Cardiac muscle cell (in vitro differentiated cells and primary cell): ENCODE measurements around the gene POGZ. TPM values are rescaled to one million over a fixed set of nuclear protein-coding genes. Genes with fewer than 3 reads are reported as not detected.
"Not testable (repeated sequence)": the region's sequence is repeated elsewhere in the genome, so short reads cannot be mapped to it uniquely, and the experiment has no call there.

Experiments
- DNase-seq, 2 donors: peaks; one replicate each; pipeline versions ENCODE4 v3.0.0 to v3.0.0-alpha.2; 2010 to 2017; ENCODE audit warnings: low read depth in 1 of 2, low spot score in 1 of 2
- H3K27ac ChIP-seq: fragments of 200-600 bp; sonication (generic); 2 replicates; pipeline ENCODE4 v1.5.1; 2016
- H3K27me3 ChIP-seq: fragments of 200-600 bp; sonication (generic); 2 replicates; pipeline ENCODE4 v1.6.0; 2016; ENCODE audit warnings: control low read depth
- H3K36me3 ChIP-seq: fragments of 200-600 bp; sonication (generic); 2 replicates; pipeline ENCODE4 v1.5.1; 2016; ENCODE audit warnings: control low read depth
- H3K4me1 ChIP-seq: fragments of 200-600 bp; sonication (generic); 2 replicates; pipeline ENCODE4 v1.8.1; 2017; ENCODE audit warnings: low read depth, mild to moderate bottlenecking, mixed run types
- H3K4me3 ChIP-seq: fragments of 200-600 bp; sonication (generic); 2 replicates; pipeline ENCODE4 v1.5.1; 2016; ENCODE audit warnings: mild to moderate bottlenecking
- H3K9me3 ChIP-seq: fragments of 200-600 bp; sonication (generic); 2 replicates; pipeline ENCODE4 v1.5.1; 2017; ENCODE audit warnings: low read depth, mild to moderate bottlenecking, control low read depth
- polyA plus RNA-seq: library from polyadenylated mRNA; unstranded; fragments of >200 nt; fragmentation: Nextera tagmentation; extraction: Ambion mirVana; gene quantifications from 2 replicates; pipeline ENCODE4 v1.2.1, GENCODE V29; 2016
- total RNA-seq: library from RNA; depleted of rRNA; stranded (reverse); fragments of >200 nt; gene quantifications from 2 replicates; pipeline ENCODE4 v1.2.3, GENCODE V29; 2016
- TF ChIP-seq, protein P1 (sequence below): IDR thresholded peaks from 2 replicates; pipeline ENCODE4 v1.5.1; 2012; ENCODE audit warnings: low read depth, mild to moderate bottlenecking, low read length

Gene POGZ
- total and polyA plus RNA-seq, 2 experiments from 2014 or later: 30.8 to 48.6 TPM

DNA sequence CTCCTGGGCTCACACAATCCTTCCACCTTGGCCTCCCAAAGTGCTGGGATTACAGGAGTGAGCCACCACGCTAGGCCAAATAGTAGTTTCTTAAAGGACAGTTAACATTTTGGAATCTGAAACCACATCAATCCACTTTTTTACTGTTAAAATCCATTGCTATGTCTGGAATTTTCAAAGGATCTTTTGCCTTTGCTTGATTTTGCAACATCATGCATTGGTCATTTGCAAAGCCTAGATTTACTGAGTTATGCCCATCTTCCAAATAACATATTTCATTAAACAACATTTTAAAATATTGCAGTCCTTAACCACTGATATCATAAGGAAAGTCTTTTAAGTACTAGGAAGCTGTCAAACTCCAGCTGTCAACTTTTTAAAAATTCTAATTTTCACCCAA, 3.3 kb downstream of the POGZ start:
- no peak for DNase-seq
- H3K9me3 ChIP-seq: no peaks in the 10 kb centered on the region

DNA sequence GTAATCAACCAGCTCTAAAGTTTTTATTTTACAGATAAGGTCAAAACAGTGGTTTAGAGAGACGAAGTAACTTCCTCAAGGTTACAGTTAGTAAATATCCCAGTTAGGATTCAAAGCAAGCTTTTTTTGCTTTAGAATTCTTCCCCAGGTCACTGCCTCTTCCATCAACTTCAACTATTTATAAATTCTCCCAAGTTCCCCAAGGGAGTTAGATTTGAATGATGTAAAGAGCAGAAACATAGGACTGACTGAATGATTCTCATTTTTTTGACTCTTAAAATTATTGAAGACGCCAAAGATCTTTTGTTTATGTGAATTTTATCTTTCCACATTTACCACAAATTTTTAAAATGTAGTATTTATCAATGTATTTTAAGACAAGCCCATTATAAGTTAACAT, 4.1 kb downstream of the POGZ start:
- H3K27me3 ChIP-seq: no peaks in the 10 kb centered on the region
- H3K36me3 ChIP-seq: no peaks in the 10 kb centered on the region
- no peak overlapping the region for H3K4me3 ChIP-seq
- TF ChIP-seq, protein P1, sequence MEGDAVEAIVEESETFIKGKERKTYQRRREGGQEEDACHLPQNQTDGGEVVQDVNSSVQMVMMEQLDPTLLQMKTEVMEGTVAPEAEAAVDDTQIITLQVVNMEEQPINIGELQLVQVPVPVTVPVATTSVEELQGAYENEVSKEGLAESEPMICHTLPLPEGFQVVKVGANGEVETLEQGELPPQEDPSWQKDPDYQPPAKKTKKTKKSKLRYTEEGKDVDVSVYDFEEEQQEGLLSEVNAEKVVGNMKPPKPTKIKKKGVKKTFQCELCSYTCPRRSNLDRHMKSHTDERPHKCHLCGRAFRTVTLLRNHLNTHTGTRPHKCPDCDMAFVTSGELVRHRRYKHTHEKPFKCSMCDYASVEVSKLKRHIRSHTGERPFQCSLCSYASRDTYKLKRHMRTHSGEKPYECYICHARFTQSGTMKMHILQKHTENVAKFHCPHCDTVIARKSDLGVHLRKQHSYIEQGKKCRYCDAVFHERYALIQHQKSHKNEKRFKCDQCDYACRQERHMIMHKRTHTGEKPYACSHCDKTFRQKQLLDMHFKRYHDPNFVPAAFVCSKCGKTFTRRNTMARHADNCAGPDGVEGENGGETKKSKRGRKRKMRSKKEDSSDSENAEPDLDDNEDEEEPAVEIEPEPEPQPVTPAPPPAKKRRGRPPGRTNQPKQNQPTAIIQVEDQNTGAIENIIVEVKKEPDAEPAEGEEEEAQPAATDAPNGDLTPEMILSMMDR: no peak
- peaks cover 17% of the 10 kb centered on the region for H3K4me1 ChIP-seq
- DNase-seq: no peak
- no peak overlapping the region for H3K27ac ChIP-seq
- no peaks in the 10 kb centered on the region for H3K9me3 ChIP-seq

More for the DNA sequence above, 3.3 kb downstream of the POGZ start:
- H3K27ac ChIP-seq: no peak overlapping the region
- no peaks in the 10 kb centered on the region for H3K36me3 ChIP-seq
- peaks cover 17% of the 10 kb centered on the region for H3K4me1 ChIP-seq
- no peak overlapping the region for H3K4me3 ChIP-seq
- no peaks in the 10 kb centered on the region for H3K27me3 ChIP-seq
- TF ChIP-seq, protein P1: no peak

DNA sequence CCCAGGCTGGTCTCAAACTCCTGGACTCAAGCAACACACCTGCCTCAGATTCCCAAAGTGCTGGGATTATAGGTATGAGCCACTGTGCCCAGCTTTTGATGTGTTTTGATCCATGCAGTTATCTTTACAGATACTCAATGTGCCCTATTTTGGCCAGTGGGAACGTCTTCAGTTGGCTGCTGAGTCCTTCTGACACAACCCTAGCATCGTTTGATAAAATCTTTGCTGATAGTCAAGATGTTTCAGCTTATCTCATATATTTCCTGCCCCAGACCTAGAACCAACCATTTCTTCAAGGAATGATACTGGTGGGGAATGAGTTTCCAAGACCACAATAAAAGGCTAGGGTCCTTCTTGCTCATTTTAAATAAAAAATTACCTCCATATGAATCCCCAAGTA, 11.6 kb downstream of the POGZ start:
- Histone ChIP-seq H3K4me1 (no peaks in the 10 kb centered on the region), H3K27me3 (no peaks in the 10 kb centered on the region), H3K36me3 (no peaks in the 10 kb centered on the region), H3K4me3 (no peak overlapping the region), H3K9me3 (no peaks in the 10 kb centered on the region), H3K27ac (no peak overlapping the region)
- TF ChIP-seq, protein P1: no peak
- DNase-seq: no peak

DNA sequence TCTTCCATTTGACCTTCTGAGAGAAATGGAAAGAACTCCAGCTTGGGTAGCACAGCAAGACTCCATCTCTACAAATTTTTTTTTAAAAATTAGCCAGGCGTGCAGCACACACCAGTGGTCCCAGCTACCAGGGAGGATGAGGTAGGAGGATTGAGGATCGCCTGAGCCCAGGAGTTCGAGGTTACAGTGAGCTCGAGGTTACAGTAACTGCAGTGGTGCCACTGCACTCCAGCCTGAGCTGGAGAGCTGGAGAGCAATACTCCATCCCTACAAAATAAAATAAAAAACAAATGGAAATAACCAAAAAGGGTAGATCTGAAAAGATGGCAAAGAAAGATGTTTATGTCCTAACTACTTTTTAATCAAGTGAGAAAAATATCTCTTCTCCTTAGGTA, 14.5 kb downstream of the POGZ start:
- DNase-seq: no peak

DNA sequence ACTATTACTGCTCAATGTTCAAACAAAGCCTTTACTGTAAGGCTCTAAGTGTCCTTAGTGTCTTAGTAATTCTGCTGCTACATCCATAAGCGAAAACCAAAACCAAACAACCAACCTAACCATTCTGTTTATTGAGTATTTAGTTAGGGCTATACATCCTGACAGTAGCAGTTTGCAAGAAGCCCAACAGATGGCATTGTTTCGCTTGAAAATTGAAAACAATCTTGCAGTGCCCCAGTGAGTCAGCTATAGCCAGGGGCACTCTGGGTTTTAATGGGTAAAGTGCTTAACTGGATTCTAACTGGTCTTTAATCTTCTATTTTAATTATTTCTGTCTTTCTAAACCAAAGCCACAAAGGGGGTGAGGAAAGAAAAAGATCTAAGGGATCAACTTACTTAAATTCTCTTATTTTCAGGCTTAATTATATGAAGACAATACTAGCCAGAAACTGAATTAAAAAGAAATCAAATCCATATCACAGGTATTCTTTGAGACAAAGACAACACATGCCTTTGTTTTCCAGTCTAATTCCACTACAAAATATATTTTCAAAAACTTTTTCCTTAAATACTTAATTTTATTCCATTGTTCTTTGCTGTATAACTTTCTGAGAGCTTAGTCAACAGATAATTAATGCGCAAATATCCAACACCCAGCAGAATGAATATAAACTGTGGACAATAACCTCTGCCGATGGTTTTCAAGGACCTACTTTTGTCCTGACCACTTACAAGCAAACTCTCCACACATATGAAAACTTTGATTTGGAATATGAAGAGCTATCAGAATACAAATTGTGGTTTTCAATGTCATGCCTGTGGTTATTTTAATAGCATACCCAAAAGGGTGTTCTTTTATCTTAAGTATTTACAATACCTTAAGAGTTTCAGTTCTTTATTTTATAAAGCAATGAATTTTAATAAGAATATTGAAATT, 15.2 kb downstream of the POGZ start:
- DNase-seq: peak; percentile 78 to 85
- H3K27me3 ChIP-seq: no peaks in the 10 kb centered on the region
- H3K4me1 ChIP-seq: no peaks in the 10 kb centered on the region
- peak overlapping the region; percentile 37 for H3K27ac ChIP-seq
- peaks cover 10% of the 10 kb centered on the region for H3K36me3 ChIP-seq
- no peaks in the 10 kb centered on the region for H3K9me3 ChIP-seq
- TF ChIP-seq, protein P1: peak; percentile 75
- H3K4me3 ChIP-seq: no peak overlapping the region

More for the DNA sequence above, 14.5 kb downstream of the POGZ start:
- Histone ChIP-seq H3K27me3 (no peaks in the 10 kb centered on the region), H3K9me3 (no peaks in the 10 kb centered on the region), H3K36me3 (peaks cover 4% of the 10 kb centered on the region), H3K4me1 (no peaks in the 10 kb centered on the region), H3K4me3 (no peak overlapping the region), H3K27ac (peak overlapping the region; percentile 37)
- TF ChIP-seq, protein P1: no peak

DNA sequence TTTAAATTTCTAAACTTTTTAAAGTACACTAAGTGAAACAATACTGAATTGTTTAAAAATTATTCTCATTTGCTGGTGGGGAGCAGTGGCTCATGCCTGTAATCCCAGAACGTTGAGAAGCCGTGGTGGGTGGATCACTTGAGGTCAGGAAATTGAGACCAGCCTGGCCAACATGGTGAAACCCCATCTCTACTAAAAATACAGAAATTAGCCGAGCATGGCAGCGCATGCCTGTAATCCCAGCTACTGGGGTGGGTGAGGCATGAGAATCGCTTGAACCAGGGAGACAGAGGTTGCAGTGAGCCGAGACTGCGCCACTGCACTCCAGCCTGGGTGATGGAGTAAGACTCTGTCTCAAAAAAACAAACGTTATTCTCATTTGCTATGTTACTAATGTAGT, 21.9 kb downstream of the POGZ start:
- not testable (repeated sequence) for H3K27ac ChIP-seq, H3K4me3 ChIP-seq, DNase-seq, H3K9me3 ChIP-seq, H3K27me3 ChIP-seq, H3K4me1 ChIP-seq
- peaks cover 10% of the 10 kb centered on the region for H3K36me3 ChIP-seq
